ENCODE measurements around the gene HDHD5. TPM values are rescaled to one million over a fixed set of nuclear protein-coding genes. Genes with fewer than 3 reads are reported as not detected.
A peak's percentile ranks its signal among the peaks of the same experiment; 100 is the strongest.

The HDHD5 gene
- total RNA-seq, 2 donors from 2014 or later, result 32.6 to 50.1 TPM

DNA sequence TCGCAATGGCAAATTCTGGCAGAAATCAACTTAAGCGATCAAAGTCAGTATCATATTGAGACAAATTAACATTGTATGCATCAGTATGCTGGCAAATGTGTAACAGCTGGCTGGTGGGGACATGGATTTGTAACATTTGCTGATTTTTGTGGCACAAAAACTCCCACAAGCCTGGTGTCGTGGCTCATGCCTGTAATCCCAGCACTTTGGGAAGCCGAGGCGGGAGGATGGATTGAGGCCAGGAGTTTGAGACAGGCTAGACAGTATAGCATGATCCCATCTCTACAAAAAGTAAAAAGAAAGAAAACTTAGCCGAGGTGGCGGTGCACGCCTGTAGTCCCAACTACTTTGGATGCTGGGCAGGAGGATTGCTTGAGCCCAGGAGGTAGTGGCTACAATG, 17.6 kb upstream of the HDHD5 start:
- no peak overlapping the region for H3K27ac ChIP-seq
- H3K36me3 ChIP-seq, result no peaks in the 10 kb centered on the region
- DNase-seq (ENCODE audit: low spot score) (no peak), ATAC-seq (ENCODE audit: insufficient number of reproducible peaks, low FRiP score, low read depth) (no peak)
- TF ChIP-seq, protein P1, sequence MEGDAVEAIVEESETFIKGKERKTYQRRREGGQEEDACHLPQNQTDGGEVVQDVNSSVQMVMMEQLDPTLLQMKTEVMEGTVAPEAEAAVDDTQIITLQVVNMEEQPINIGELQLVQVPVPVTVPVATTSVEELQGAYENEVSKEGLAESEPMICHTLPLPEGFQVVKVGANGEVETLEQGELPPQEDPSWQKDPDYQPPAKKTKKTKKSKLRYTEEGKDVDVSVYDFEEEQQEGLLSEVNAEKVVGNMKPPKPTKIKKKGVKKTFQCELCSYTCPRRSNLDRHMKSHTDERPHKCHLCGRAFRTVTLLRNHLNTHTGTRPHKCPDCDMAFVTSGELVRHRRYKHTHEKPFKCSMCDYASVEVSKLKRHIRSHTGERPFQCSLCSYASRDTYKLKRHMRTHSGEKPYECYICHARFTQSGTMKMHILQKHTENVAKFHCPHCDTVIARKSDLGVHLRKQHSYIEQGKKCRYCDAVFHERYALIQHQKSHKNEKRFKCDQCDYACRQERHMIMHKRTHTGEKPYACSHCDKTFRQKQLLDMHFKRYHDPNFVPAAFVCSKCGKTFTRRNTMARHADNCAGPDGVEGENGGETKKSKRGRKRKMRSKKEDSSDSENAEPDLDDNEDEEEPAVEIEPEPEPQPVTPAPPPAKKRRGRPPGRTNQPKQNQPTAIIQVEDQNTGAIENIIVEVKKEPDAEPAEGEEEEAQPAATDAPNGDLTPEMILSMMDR (IDR thresholded peaks at IDR 0.05), result no peak
- no peaks in the 10 kb centered on the region for H3K27me3 ChIP-seq (replicated peaks; ENCODE audit: insufficient read depth)
- H3K4me1 ChIP-seq (ENCODE audit: control insufficient read depth in 1 of 2, low read depth in 2 of 2), result peaks cover 0 to 10% of the 10 kb centered on the region in 2 donors
- no peak overlapping the region for H3K4me3 ChIP-seq
- H3K9me3 ChIP-seq, result no peaks in the 10 kb centered on the region

DNA sequence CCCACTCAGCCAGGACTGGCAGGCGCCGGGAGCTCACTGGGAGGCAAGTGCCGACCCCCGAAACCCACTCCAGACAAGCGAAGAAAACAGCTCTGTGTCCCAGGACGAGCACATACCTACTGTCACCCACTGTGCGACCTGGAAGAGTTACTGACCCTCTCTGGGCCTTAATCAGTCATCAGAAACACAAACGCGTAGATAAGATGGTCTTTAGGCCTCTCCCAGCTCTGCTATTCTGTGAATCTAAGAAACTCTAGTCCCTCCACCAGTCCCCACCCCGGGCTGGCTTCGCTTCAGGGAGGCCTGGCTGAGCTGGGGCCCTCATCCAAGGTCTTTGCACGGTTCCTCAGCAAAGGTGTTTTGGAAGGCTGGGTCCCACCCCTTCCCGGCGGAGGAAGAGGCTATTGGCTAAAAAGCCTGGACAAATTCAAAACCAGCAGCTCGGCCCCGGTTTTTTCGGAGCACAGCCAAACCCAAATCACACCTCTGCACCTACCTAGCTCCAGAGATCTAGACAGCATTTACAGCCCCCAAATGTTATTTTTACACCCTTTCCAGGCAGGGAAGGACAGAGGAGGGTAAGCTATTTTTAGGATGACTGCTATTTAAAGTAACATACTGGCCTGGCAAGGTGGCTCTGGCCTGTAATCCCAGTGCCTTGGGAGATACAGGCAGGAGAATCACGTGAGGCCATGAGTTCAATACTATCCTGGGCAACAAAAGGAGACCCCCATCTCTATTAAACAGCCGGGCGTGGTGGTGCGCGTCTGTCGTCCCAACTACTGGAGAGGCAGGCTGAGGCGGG, 13.2 kb upstream of the HDHD5 start:
- Histone ChIP-seq H3K9me3 (no peaks in the 10 kb centered on the region), H3K36me3 (no peaks in the 10 kb centered on the region), H3K4me3 (peak overlapping the region; percentile 94), H3K27me3 (replicated peaks; ENCODE audit: insufficient read depth) (no peaks in the 10 kb centered on the region), H3K4me1 (ENCODE audit: control insufficient read depth in 1 of 2, low read depth in 2 of 2) (peaks cover 3 to 15% of the 10 kb centered on the region in 2 donors), H3K27ac (peak overlapping the region; percentile 91 to 97)
- TF ChIP-seq, protein P1 (IDR thresholded peaks at IDR 0.05), result no peak
- no peak for DNase-seq (ENCODE audit: low spot score)
- ATAC-seq (ENCODE audit: insufficient number of reproducible peaks, low FRiP score, low read depth), result no peak

DNA sequence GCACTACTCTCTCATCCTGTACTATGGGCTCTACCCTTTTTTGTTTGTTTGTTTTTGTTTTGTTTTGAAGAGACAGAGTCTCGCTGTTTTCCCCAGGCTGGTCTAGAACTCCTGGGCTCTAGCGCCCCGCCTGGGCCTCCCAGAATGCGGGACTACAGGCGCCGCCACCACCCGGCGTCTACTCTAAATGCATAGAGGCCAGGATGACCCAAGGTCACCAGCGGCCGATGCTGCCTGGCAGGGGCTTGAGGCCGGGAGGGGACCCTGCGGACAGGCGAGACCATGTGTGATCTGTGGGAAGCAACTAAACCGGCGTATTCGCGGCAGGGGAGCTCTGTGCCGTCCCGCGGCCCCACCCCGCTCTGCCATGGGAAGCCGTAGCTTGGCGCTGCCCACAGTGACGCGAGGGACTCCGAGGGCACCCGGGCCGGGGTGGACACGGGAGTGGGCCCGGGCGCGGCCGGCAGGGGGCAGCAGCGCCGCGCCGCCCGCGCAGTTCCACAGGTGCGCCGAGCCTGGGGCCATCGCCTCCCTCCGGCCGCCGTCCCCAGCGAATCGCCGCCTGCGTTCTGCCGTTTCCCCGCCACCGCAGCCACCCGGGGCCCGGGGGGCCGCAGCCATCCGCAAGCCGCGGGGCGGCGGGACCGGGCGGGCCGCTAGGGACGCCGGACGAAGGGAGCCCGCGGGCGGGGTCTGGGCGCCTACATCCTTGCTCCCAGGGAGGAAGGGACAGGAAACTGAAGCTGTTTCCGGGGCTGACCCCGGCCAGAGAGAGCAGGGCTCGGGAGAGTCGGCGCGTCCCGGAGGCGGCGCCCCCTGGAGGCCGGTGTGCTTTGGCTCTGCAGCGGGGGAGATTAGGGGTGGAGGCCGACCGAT, 12.3 kb upstream of the HDHD5 start:
- no peaks in the 10 kb centered on the region for H3K9me3 ChIP-seq
- peak; percentile 93 for ATAC-seq (ENCODE audit: insufficient number of reproducible peaks, low FRiP score, low read depth)
- TF ChIP-seq, protein P1 (IDR thresholded peaks at IDR 0.05), result peak; percentile 76
- H3K27me3 ChIP-seq (replicated peaks; ENCODE audit: insufficient read depth), result no peaks in the 10 kb centered on the region
- H3K27ac ChIP-seq, result peak overlapping the region; percentile 91 to 97
- peak overlapping the region; percentile 94 for H3K4me3 ChIP-seq
- peaks cover 3 to 20% of the 10 kb centered on the region in 2 donors for H3K4me1 ChIP-seq (ENCODE audit: control insufficient read depth in 1 of 2, low read depth in 2 of 2)
- peak; percentile 64 for DNase-seq (ENCODE audit: low spot score)
- no peaks in the 10 kb centered on the region for H3K36me3 ChIP-seq

DNA sequence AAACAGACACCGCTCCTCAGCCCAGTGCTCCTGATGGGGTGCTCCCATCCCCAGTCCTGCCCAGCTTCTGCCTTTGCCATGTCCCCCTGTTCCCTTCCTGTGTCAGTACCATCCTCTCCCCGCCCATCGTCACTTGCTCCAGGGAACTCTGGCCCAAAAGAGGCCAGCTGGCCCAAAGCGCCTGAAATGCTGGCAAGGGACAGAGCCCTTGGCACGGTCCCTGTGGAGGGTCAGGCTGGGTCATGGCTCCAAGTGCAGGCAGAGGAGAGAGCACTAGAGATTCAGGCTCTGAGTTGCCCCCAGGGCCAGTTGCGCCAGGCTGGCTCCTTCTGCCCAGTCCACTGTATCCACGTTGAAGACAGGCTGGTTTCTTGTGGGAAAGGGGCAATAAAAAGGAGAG, 8.4 kb upstream of the HDHD5 start:
- Histone ChIP-seq H3K27me3 (replicated peaks; ENCODE audit: insufficient read depth) (no peaks in the 10 kb centered on the region), H3K27ac (peak overlapping the region in 1 of 2 donors; percentile 41), H3K36me3 (no peaks in the 10 kb centered on the region), H3K4me3 (peak overlapping the region; percentile 8), H3K4me1 (ENCODE audit: control insufficient read depth in 1 of 2, low read depth in 2 of 2) (peaks cover 3 to 17% of the 10 kb centered on the region in 2 donors), H3K9me3 (no peaks in the 10 kb centered on the region)
- DNase-seq (ENCODE audit: low spot score) (no peak), ATAC-seq (ENCODE audit: insufficient number of reproducible peaks, low FRiP score, low read depth) (no peak)
- TF ChIP-seq, protein P1 (IDR thresholded peaks at IDR 0.05), result no peak

All from thoracic aorta (tissue), 2 donors.